HepG2 (cell line): ENCODE results near the gene ARHGAP26. TPM values are rescaled to one million over a fixed set of nuclear protein-coding genes. Genes with fewer than 3 reads are reported as not detected.

Experiments used
- ATAC-seq: fragments of 200-7000 bp; cut with Tn5 transposase; 3 replicates; pipeline ENCODE4 v1.9.1; 2020; ENCODE audit warnings: mild to moderate bottlenecking, moderate library complexity
- BruUV-seq: library from RNA; stranded (reverse); fragments of 400-500 nt; replicated peaks from 2 replicates; lab custom pipeline; 2021; lab: Mats Ljungman, UMichigan
- CTCF ChIA-PET: fragments of 300-600 bp; formaldehyde crosslinking; extraction: SDS; loops from one replicate; lab custom pipeline; 2021; ENCODE audit warnings: low total read pairs, inconsistent platforms, low intra/inter-chr PET ratio; lab: Yijun Ruan, JAX
- POLR2A ChIA-PET: fragments of 350-600 bp; sonication (Branson Sonifier 250); formaldehyde crosslinking; loops from one replicate; lab custom pipeline; 2020; ENCODE audit warnings: antibody characterized with exemption, inconsistent platforms; lab: Yijun Ruan, JAX
- DNase-seq: peaks from one replicate; pipeline ENCODE4 v3.0.0-alpha.2; 2015; ENCODE audit warnings: low spot score
- FAIRE-seq: peaks from 3 replicates; lab custom pipeline; 2011; peaks lifted over from hg19 to GRCh38; lab: Jason Lieb, UNC
- H2AFZ ChIP-seq: one replicate; pipeline ENCODE4 v1.6.1; 2011; ENCODE audit warnings: low read length, inconsistent platforms
- H3K27ac ChIP-seq: fragments of 300-600 bp; 3 replicates; pipeline ENCODE4 v1.8.0; 2011; ENCODE audit warnings: mixed run types, mild to moderate bottlenecking, mixed read lengths, low read length, inconsistent platforms; ENCODE audit not compliant: insufficient read depth; ENCODE audit errors: extremely low read length
- H3K27me3 ChIP-seq, 2 experiments: fragments of 200-600 bp in 1 of 2; 2 replicates in 1 of 2; 3 replicates in 1 of 2; pipeline versions ENCODE4 v1.6.0 to v1.8.0; 2011; ENCODE audit warnings: low read length in 2 of 2, mild to moderate bottlenecking in 2 of 2, moderate library complexity in 2 of 2, inconsistent platforms in 1 of 2; ENCODE audit not compliant: insufficient read depth in 2 of 2, control insufficient read depth in 1 of 2
- H3K36me3 ChIP-seq, 2 experiments: fragments of 200-600 bp in 1 of 2; replicated peaks in 1 of 2; 2 replicates in 1 of 2; 3 replicates in 1 of 2; pipeline versions ENCODE4 v1.5.1 to v1.8.0; 2011; ENCODE audit warnings: low read length in 2 of 2, inconsistent platforms in 1 of 2; ENCODE audit not compliant: insufficient read depth in 2 of 2, control insufficient read depth in 1 of 2
- H3K4me1 ChIP-seq: 2 replicates; pipeline ENCODE4 v1.5.1; 2012; ENCODE audit warnings: low read length, inconsistent platforms; ENCODE audit not compliant: insufficient read depth
- H3K4me2 ChIP-seq: 2 replicates; pipeline ENCODE4 v1.6.0; 2011; ENCODE audit warnings: low read depth, low read length, inconsistent platforms
- H3K4me3 ChIP-seq, 3 experiments: fragments of 200-600 bp in 1 of 3; sonication (generic), shearing (Covaris generic) in 1 of 3; replicated peaks in 1 of 3; 2 replicates each; pipeline ENCODE4 v1.5.1; 2011 to 2016; ENCODE audit warnings: low read length in 3 of 3, inconsistent platforms in 2 of 3, low read depth in 2 of 3, mild to moderate bottlenecking in 2 of 3, control low read depth in 1 of 3, mixed read lengths in 1 of 3; ENCODE audit not compliant: insufficient read depth in 1 of 3
- H3K79me2 ChIP-seq: one replicate; pipeline ENCODE4 v1.6.1; 2011; ENCODE audit warnings: low read length, inconsistent platforms; ENCODE audit not compliant: insufficient read depth
- H3K9ac ChIP-seq: 2 replicates; pipeline ENCODE4 v1.6.0; 2011; ENCODE audit warnings: mild to moderate bottlenecking, low read depth, low read length, inconsistent platforms; ENCODE audit not compliant: insufficient read depth
- H3K9me3 ChIP-seq: 2 replicates; pipeline ENCODE4 v1.5.1; 2012; ENCODE audit warnings: mild to moderate bottlenecking, low read length
- H4K20me1 ChIP-seq: 2 replicates; pipeline ENCODE4 v1.6.0; 2011; ENCODE audit warnings: inconsistent platforms, mild to moderate bottlenecking, low read length, moderate library complexity; ENCODE audit not compliant: insufficient read depth
- ARID5B ChIP-seq: IDR thresholded peaks from 2 replicates; pipeline ENCODE4 v1.4.0; 2020; ENCODE audit warnings: mild to moderate bottlenecking, missing genetic modification reagents
- ATRX ChIP-seq: sonication (generic); formaldehyde crosslinking; IDR thresholded peaks from 2 replicates; pipeline ENCODE4 v1.4.0; 2020; ENCODE audit warnings: missing genetic modification reagents, borderline replicate concordance
- CBX5 ChIP-seq: sonication (generic); formaldehyde crosslinking; IDR thresholded peaks from 2 replicates; pipeline ENCODE4 v1.4.0; 2020; ENCODE audit warnings: missing genetic modification reagents, borderline replicate concordance
- FOXM1 ChIP-seq: sonication (generic); formaldehyde crosslinking; IDR thresholded peaks from 2 replicates; pipeline ENCODE4 v1.5.0; 2020; ENCODE audit warnings: missing genetic modification reagents
- HMG20B ChIP-seq: conservative IDR thresholded peaks from 2 replicates; pipeline ENCODE4 v1.6.1; 2016; ENCODE audit warnings: missing genetic modification reagents, missing compliant biosample characterization
- LCORL ChIP-seq, 2 experiments: fragments of 450-650 bp in 1 of 2; sonication (generic) in 1 of 2; formaldehyde crosslinking in 1 of 2; IDR thresholded peaks; 2 replicates each; pipeline versions ENCODE4 v1.5.0 to v1.6.1; 2017 to 2020; ENCODE audit warnings: antibody characterized with exemption in 1 of 2, missing genetic modification reagents in 1 of 2
- MTA1 ChIP-seq: sonication (generic); formaldehyde crosslinking; IDR thresholded peaks from 2 replicates; pipeline ENCODE4 v1.4.0; 2020; ENCODE audit warnings: missing genetic modification reagents, mild to moderate bottlenecking, borderline replicate concordance
- TRIM24 ChIP-seq: sonication (generic); formaldehyde crosslinking; IDR thresholded peaks from 2 replicates; pipeline ENCODE4 v1.8.0; 2022; ENCODE audit warnings: mild to moderate bottlenecking, missing genetic modification reagents
- U2AF1 ChIP-seq: fragments of 200-400 bp; formaldehyde crosslinking; optimal IDR thresholded peaks from 2 replicates; pipeline ENCODE3; 2017; ENCODE audit warnings: mild to moderate bottlenecking, low read depth, low read length
- ZBTB3 ChIP-seq: sonication (generic); formaldehyde crosslinking; IDR thresholded peaks from 2 replicates; pipeline ENCODE4 v1.4.0; 2020; ENCODE audit warnings: low read depth, mild to moderate bottlenecking, moderate library complexity, missing genetic modification reagents, borderline replicate concordance
- ZNF549 ChIP-seq: sonication (generic); formaldehyde crosslinking; IDR thresholded peaks from 2 replicates; pipeline ENCODE4 v1.5.0; 2020; ENCODE audit warnings: missing genetic modification reagents
- ZNF629 ChIP-seq: sonication (generic); formaldehyde crosslinking; conservative IDR thresholded peaks from 2 replicates; pipeline ENCODE4 v1.5.0; 2020; ENCODE audit warnings: missing genetic modification reagents
- WGBS: methylation state at CpG from one replicate; pipeline ENCODE4 v1.1.6; 2017; ENCODE audit warnings: low lambda C conversion rate; 5-methylcytosine and 5-hydroxymethylcytosine counted together
- in situ Hi-C: cut with HindIII; loops from 2 replicates; pipeline ENCODE4 v1.10.0; 2017; ENCODE audit warnings: low pct_unique_long_range_greater_than_20kb; ENCODE audit not compliant: extremely low pct_ligation_motif_present
- intact Hi-C: fragments of 100-400 bp; cut with micrococcal nuclease; formaldehyde crosslinking; loops from one replicate; pipeline ENCODE4 v1.10.0; 2022; ENCODE audit not compliant: unreplicated experiment
- polyA plus RNA-seq, 8 experiments: library from polyadenylated mRNA; depleted of rRNA in 3 of 8; stranded (reverse) in 7 of 8; unstranded in 1 of 8; fragments of >200 nt; fragmentation: Illumina TruSeq in 4 of 8; extraction: Trizol in 4 of 8; gene quantifications; 2 replicates each; pipeline versions ENCODE4 v1.2.1 to v1.2.3, GENCODE V29; 2011 to 2016; ENCODE audit warnings: low read depth in 4 of 8, missing spikeins in 1 of 8, mixed read lengths in 1 of 8; ENCODE audit not compliant: insufficient read depth in 1 of 8
- total RNA-seq, 5 experiments: library from RNA; depleted of rRNA; stranded (reverse); fragments of >200 nt; fragmentation: Illumina TruSeq; extraction: Trizol; gene quantifications; 2 replicates each; pipeline ENCODE4 v1.2.3, GENCODE V29; 2016; ENCODE audit warnings: low read depth in 1 of 5
- TF ChIP-seq, protein P1 (sequence below): IDR thresholded peaks from 2 replicates; pipeline ENCODE4 v1.6.1; 2018; ENCODE audit warnings: missing genetic modification reagents

Gene ARHGAP26
- total and polyA plus RNA-seq, 2 of the 13 experiments (the other 11 are each of a cell fraction or from before 2014, with no cell fraction given), result 9.6 to 18.2 TPM

GRCh38 chr5:143170104-143170503 lies 399.9 kb downstream of the ARHGAP26 start (continued):
- no peak for TF ChIP-seq ZNF549 (CRISPR knock-in tag)

- WGBS, result 90% methylated on average over 2 of the region's 2 CpGs
- Histone ChIP-seq H3K9ac (no peak overlapping the region), H3K27ac (no peak overlapping the region), H3K4me3 (no peak overlapping the region), H2AFZ (no peak overlapping the region), H3K4me2 (no peak overlapping the region), H4K20me1 (no peaks in the 10 kb centered on the region), H3K9me3 (no peaks in the 10 kb centered on the region), H3K27me3 (no peaks in the 10 kb centered on the region), H3K4me1 (peaks cover 62% of the 10 kb centered on the region), H3K79me2 (no peaks in the 10 kb centered on the region), H3K36me3 (no peaks in the 10 kb centered on the region)
- ChIA-PET CTCF (no interaction called here), POLR2A (no interaction called here)
- DNase-seq (no peak), ATAC-seq (no peak), FAIRE-seq (no peak)
- intact Hi-C loops, result no loop called here
- in situ Hi-C loops, result no loop called here
- TF ChIP-seq ZNF629 (CRISPR knock-in tag) (peak; percentile 34; the same call in 1 of the 2 replicates), ATRX (CRISPR knock-in tag) (no peak)
- BruUV-seq, result no TSS peak
Measured at GRCh38 chr5:143170977-143171376, 400.8 kb downstream of the ARHGAP26 start.

DNA sequence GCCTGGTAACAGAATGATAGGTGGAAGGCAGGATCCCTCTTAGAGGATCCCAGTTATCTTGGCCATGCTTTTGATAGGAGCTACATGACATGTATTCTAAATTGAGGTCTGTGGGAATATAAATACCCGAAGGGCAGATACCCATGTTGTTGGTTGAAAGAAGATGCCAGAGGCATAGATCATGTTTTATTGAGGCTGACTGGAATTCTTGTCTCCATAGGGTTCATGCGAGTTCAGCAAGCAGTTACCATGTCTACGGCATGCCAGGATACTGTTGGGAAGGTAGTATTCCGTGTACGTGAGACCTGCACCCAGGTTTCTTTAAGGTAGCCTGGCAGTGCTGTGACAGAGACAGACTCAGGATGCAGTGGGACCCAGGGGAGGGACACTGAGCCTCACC lies 402.6 kb downstream of the ARHGAP26 start:
- H4K20me1 ChIP-seq, result no peaks in the 10 kb centered on the region
- no peaks in the 10 kb centered on the region; a peak in 1 of 5 replicates for H3K36me3 ChIP-seq
- WGBS, result 97% methylated on average over 4 of the region's 5 CpGs
- no peaks in the 10 kb centered on the region for H3K27me3 ChIP-seq
- POLR2A ChIA-PET, result no interaction called here
- H2AFZ ChIP-seq, result no peak overlapping the region
- CTCF ChIA-PET, result no interaction called here
- no peak overlapping the region for H3K27ac ChIP-seq
- H3K79me2 ChIP-seq, result no peaks in the 10 kb centered on the region
- intact Hi-C loops, result no loop called here
- no peaks in the 10 kb centered on the region for H3K9me3 ChIP-seq
- no peak for FAIRE-seq
- BruUV-seq, result no TSS peak
- no peak for DNase-seq
- peaks cover 44% of the 10 kb centered on the region for H3K4me1 ChIP-seq
- no peak overlapping the region for H3K9ac ChIP-seq
- no peak overlapping the region for H3K4me2 ChIP-seq
- H3K4me3 ChIP-seq, result no peak overlapping the region
- in situ Hi-C loops, result no loop called here
- ATAC-seq, result no peak
- TF ChIP-seq TRIM24 (CRISPR knock-in tag), result no peak
- no peak for TF ChIP-seq ZBTB3 (CRISPR knock-in tag)
- TF ChIP-seq, protein P1, sequence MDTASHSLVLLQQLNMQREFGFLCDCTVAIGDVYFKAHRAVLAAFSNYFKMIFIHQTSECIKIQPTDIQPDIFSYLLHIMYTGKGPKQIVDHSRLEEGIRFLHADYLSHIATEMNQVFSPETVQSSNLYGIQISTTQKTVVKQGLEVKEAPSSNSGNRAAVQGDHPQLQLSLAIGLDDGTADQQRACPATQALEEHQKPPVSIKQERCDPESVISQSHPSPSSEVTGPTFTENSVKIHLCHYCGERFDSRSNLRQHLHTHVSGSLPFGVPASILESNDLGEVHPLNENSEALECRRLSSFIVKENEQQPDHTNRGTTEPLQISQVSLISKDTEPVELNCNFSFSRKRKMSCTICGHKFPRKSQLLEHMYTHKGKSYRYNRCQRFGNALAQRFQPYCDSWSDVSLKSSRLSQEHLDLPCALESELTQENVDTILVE (CRISPR knock-in tag), result no peak
- no peak for TF ChIP-seq U2AF1
- no peak for TF ChIP-seq HMG20B (CRISPR knock-in tag)
- no peak for TF ChIP-seq CBX5 (CRISPR knock-in tag)
- TF ChIP-seq ARID5B, result no peak
- no peak for TF ChIP-seq MTA1 (CRISPR knock-in tag)
- TF ChIP-seq LCORL (IDR thresholded peaks at IDR 0.05), result no peak
- no peak for TF ChIP-seq LCORL (CRISPR knock-in tag; IDR thresholded peaks at IDR 0.05)
- no peak for TF ChIP-seq FOXM1 (CRISPR knock-in tag)
